Sigmoid colon (tissue), 7 donors: Measurements from ENCODE around the gene PPA2. TPM values are rescaled to one million over a fixed set of nuclear protein-coding genes. Genes with fewer than 3 reads are reported as not detected.

Source experiments
- DNase-seq: peaks from one replicate; pipeline ENCODE4 v3.0.0-alpha.2; 2019
- H3K27ac ChIP-seq, 4 donors: fragments of 200-600 bp; sonication (generic); one replicate each; pipeline ENCODE4 v1.5.1; 2016 to 2019; ENCODE audit warnings: mild to moderate bottlenecking in 1 of 4
- H3K27me3 ChIP-seq, 3 donors: fragments of 200-600 bp; sonication (generic); one replicate each; pipeline ENCODE4 v1.5.1; 2019; ENCODE audit warnings: mild to moderate bottlenecking in 1 of 3
- H3K36me3 ChIP-seq, 4 donors: fragments of 200-600 bp; sonication (generic); one replicate each; pipeline ENCODE4 v1.5.1; 2016 to 2019
- H3K4me1 ChIP-seq, 4 donors: fragments of 200-600 bp; sonication (generic); one replicate each; pipeline ENCODE4 v1.5.1; 2017 to 2019
- H3K4me3 ChIP-seq, 4 donors: fragments of 200-600 bp; sonication (generic); one replicate each; pipeline ENCODE4 v1.5.1; 2017 to 2019; ENCODE audit warnings: mild to moderate bottlenecking in 2 of 4, moderate library complexity in 1 of 4
- H3K9me3 ChIP-seq, 4 donors: fragments of 200-600 bp in 3 of 4; sonication (generic) in 3 of 4; one replicate each; pipeline versions ENCODE4 v1.5.1 to v1.6.1; 2013 to 2019
- EP300 ChIP-seq, 4 donors: sonication (generic); formaldehyde crosslinking; IDR thresholded peaks; one replicate each; pipeline ENCODE4 v1.6.1; 2017; ENCODE audit warnings: antibody characterized with exemption in 4 of 4
- POLR2A ChIP-seq, 2 donors: fragments of 450-650 bp; IDR thresholded peaks; one replicate each; pipeline ENCODE4 v1.6.1; 2016; ENCODE audit warnings: antibody characterized with exemption in 2 of 2, mild to moderate bottlenecking in 2 of 2, moderate library complexity in 2 of 2
- POLR2AphosphoS5 ChIP-seq, 4 donors: sonication (generic); formaldehyde crosslinking; IDR thresholded peaks; one replicate each; pipeline ENCODE4 v1.6.1; 2017; ENCODE audit warnings: antibody characterized with exemption in 4 of 4
- WGBS, 2 donors: extraction: QIAGEN DNeasy Blood & Tissue Kit; methylation state at CpG; one replicate each; pipeline ENCODE4 v1.1.7; 2013; 5-methylcytosine and 5-hydroxymethylcytosine counted together
- intact Hi-C: fragments of 100-400 bp; cut with DNase I; formaldehyde crosslinking; loops from one replicate; pipeline ENCODE4 v1.15.1; 2023
- polyA plus RNA-seq, 3 donors: library from polyadenylated mRNA; stranded (reverse); fragments of 200-250 nt; gene quantifications; one replicate each; pipeline ENCODE4 v1.2.3, GENCODE V29; 2013
- total RNA-seq, 4 donors: library from RNA; depleted of rRNA; stranded (reverse); fragments of >200 nt; gene quantifications; one replicate each; pipeline ENCODE4 v1.1.0, GENCODE V29; 2016
- TF ChIP-seq, protein P1 (sequence below), 4 experiments: fragments of 450-650 bp in 3 of 4; fragments of 200-600 bp in 1 of 4; IDR thresholded peaks; one replicate each; pipeline ENCODE4 v1.5.1; 2016 to 2019; ENCODE audit warnings: antibody characterized with exemption in 4 of 4, mild to moderate bottlenecking in 3 of 4, moderate library complexity in 2 of 4
- donor health status: healthy with polysubstance abuse.
- donor health status: Bipolar disorder and iron deficiency.
- donor health status: healthy.

PPA2 gene
- total and polyA plus RNA-seq, 7 donors: 76.2 to 178 (median 120) TPM

DNA sequence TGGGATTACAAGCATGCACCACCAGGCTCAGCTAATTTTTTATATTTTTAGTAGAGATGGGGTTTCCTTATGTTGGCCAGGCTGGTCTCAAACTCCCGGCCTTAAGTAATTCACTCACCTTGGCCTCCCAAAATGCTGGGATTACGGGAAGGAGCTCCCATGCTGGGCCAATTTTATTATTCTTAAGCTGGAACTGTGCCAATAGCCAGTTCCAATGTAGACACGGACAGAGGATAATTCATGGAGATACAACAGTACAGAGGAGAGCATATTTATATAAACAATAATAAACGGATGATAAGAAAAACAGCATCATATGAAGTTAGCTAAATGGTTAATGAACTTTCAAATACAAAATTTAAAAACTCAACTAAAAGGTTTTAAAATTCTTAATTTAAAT lies 87.8 kb downstream of the PPA2 start:
- intact Hi-C loops: no loop called here
- Histone ChIP-seq H3K27ac (no peak overlapping the region), H3K27me3 (no peaks in the 10 kb centered on the region), H3K36me3 (peaks cover 0 to 35% (median 7%) of the 10 kb centered on the region in 4 donors), H3K4me3 (no peak overlapping the region), H3K4me1 (no peaks in the 10 kb centered on the region), H3K9me3 (no peaks in the 10 kb centered on the region)
- no peak for DNase-seq
- WGBS, 2 donors: 74 to 80% methylated on average over 4 of the region's 4 CpGs
- TF ChIP-seq, protein P1, sequence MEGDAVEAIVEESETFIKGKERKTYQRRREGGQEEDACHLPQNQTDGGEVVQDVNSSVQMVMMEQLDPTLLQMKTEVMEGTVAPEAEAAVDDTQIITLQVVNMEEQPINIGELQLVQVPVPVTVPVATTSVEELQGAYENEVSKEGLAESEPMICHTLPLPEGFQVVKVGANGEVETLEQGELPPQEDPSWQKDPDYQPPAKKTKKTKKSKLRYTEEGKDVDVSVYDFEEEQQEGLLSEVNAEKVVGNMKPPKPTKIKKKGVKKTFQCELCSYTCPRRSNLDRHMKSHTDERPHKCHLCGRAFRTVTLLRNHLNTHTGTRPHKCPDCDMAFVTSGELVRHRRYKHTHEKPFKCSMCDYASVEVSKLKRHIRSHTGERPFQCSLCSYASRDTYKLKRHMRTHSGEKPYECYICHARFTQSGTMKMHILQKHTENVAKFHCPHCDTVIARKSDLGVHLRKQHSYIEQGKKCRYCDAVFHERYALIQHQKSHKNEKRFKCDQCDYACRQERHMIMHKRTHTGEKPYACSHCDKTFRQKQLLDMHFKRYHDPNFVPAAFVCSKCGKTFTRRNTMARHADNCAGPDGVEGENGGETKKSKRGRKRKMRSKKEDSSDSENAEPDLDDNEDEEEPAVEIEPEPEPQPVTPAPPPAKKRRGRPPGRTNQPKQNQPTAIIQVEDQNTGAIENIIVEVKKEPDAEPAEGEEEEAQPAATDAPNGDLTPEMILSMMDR (IDR thresholded peaks at IDR 0.05): no peak
- TF ChIP-seq EP300 (IDR thresholded peaks at IDR 0.05) (no peak), POLR2AphosphoS5 (IDR thresholded peaks at IDR 0.05) (no peak), POLR2A (IDR thresholded peaks at IDR 0.05) (no peak)

- no peak for DNase-seq
- no peak overlapping the region for H3K4me3 ChIP-seq
- intact Hi-C loops: no loop called here
- no peaks in the 10 kb centered on the region for H3K27me3 ChIP-seq
- TF ChIP-seq EP300 (IDR thresholded peaks at IDR 0.05) (no peak), POLR2AphosphoS5 (IDR thresholded peaks at IDR 0.05) (no peak), POLR2A (IDR thresholded peaks at IDR 0.05) (no peak)
- TF ChIP-seq, protein P1 (IDR thresholded peaks at IDR 0.05): no peak
- no peaks in the 10 kb centered on the region for H3K9me3 ChIP-seq
- H3K27ac ChIP-seq: no peak overlapping the region
- H3K4me1 ChIP-seq: peaks cover 0 to 5% (median 0%) of the 10 kb centered on the region in 4 donors
- 91 to 94% methylated on average over 3 of the region's 3 CpGs for WGBS, 2 donors
- peaks cover 0 to 8% (median 2%) of the 10 kb centered on the region in 4 donors for H3K36me3 ChIP-seq
These were observed 99.8 kb downstream of the PPA2 start for GRCh38 chr4:105374071-105374470.

DNA sequence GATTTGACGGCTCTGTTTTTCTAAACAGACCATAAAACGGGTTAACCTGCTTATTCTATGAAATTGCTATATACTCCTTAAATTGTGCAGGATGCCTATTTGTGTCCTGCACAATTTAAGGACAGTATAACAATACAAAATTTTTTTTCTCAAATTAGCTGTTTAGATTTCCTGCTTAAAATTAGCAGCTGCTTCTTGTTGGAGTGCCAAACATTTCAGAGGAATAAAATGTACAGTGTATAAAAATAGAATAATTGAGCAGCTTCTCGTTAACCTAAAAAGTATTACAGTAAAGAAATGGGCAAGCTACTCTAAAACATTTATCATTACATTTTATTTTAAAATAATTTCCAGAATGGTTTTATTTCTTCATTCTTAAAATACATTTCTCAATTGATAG lies 100.5 kb downstream of the PPA2 start:
- H3K9me3 ChIP-seq: no peaks in the 10 kb centered on the region
- DNase-seq: no peak
- H3K4me1 ChIP-seq: peaks cover 0 to 5% (median 0%) of the 10 kb centered on the region in 4 donors
- no peaks in the 10 kb centered on the region for H3K27me3 ChIP-seq
- peaks cover 0 to 14% (median 3%) of the 10 kb centered on the region in 4 donors for H3K36me3 ChIP-seq
- H3K27ac ChIP-seq: no peak overlapping the region
- intact Hi-C loops: no loop called here
- no peak for TF ChIP-seq EP300 (IDR thresholded peaks at IDR 0.05)
- no peak for TF ChIP-seq POLR2A (IDR thresholded peaks at IDR 0.05)
- TF ChIP-seq POLR2AphosphoS5 (IDR thresholded peaks at IDR 0.05): no peak
- TF ChIP-seq, protein P1 (IDR thresholded peaks at IDR 0.05): no peak
- no peak overlapping the region for H3K4me3 ChIP-seq
- 74 to 89% methylated on average over 3 of the region's 3 CpGs for WGBS, 2 donors

DNA sequence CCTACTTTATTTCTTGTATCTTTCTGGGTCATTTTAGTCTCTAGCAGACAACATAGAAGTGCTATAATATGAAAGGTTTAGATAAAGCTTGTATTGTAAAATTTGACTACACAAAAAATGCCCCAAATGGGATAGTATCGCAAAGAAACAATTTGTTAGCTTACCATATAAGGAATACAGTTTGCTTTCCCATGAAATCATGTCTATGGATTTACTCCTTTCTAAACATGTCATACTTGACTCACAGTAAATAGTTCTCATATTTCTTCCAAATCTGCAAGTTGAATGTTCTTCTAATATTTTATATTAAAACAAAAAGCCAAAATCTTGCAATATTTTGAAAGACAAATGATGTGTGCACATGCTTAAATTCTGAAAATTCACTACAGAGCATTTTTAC lies 103.9 kb downstream of the PPA2 start:
- peaks cover 0 to 5% (median 0%) of the 10 kb centered on the region in 4 donors for H3K4me1 ChIP-seq
- H3K9me3 ChIP-seq: no peaks in the 10 kb centered on the region
- WGBS, 2 donors: 88 to 92% methylated on average over 1 of the region's 1 CpG

More for the DNA sequence above, 103.9 kb downstream of the PPA2 start:
- Histone ChIP-seq H3K27me3 (no peaks in the 10 kb centered on the region), H3K4me3 (no peak overlapping the region), H3K27ac (no peak overlapping the region), H3K36me3 (peaks cover 0 to 26% (median 3%) of the 10 kb centered on the region in 4 donors)
- no peak for TF ChIP-seq EP300 (IDR thresholded peaks at IDR 0.05)
- TF ChIP-seq, protein P1 (IDR thresholded peaks at IDR 0.05): no peak
- no peak for DNase-seq
- intact Hi-C loops: no loop called here
